Transverse colon (tissue), 3 donors: ENCODE data around the gene PHF12.

Experiments
- CTCF ChIP-seq, 5 experiments: fragments of 200-600 bp in 3 of 5; fragments of 450-650 bp in 2 of 5; sonication (generic) in 3 of 5; IDR thresholded peaks; 1 replicate in 2 of 5; 2 replicates in 3 of 5; pipeline ENCODE4 v1.5.1; 2016 to 2017; ENCODE audit warnings: antibody characterized with exemption in 5 of 5, inconsistent platforms in 3 of 5, mild to moderate bottlenecking in 2 of 5, moderate library complexity in 1 of 5
- EP300 ChIP-seq: sonication (generic); formaldehyde crosslinking; IDR thresholded peaks from one replicate; pipeline ENCODE4 v1.6.1; 2017; ENCODE audit warnings: antibody characterized with exemption, low read depth
- POLR2A ChIP-seq: fragments of 450-650 bp; IDR thresholded peaks from one replicate; pipeline ENCODE4 v1.6.1; 2016; ENCODE audit warnings: antibody characterized with exemption, mild to moderate bottlenecking, moderate library complexity

GRCh38 chr17:28967221-28968135 is 16.2 kb upstream of the PHF12 start:
- TF ChIP-seq CTCF (IDR thresholded peaks at IDR 0.05), result no peak
- TF ChIP-seq POLR2A, result no peak
- no peak for TF ChIP-seq EP300
